H1 (cell line): ENCODE data around the gene FKBP1B. TPM values are rescaled to one million over a fixed set of nuclear protein-coding genes. Genes with fewer than 3 reads are reported as not detected.

Source experiments
- CTCF ChIA-PET: fragments of 300-600 bp; sonication (Branson Sonifier 250); formaldehyde crosslinking; loops from one replicate; lab custom pipeline; 2021; ENCODE audit not compliant: partially characterized antibody; lab: Charles Lee
- POLR2A ChIA-PET: fragments of 300-600 bp; sonication (Branson Sonifier 250); formaldehyde crosslinking; loops from one replicate; lab custom pipeline; 2021; ENCODE audit warnings: inconsistent platforms; ENCODE audit not compliant: partially characterized antibody; lab: Charles Lee
- DNase-seq, 2 experiments: peaks; one replicate each; pipeline versions ENCODE4 v3.0.0 to v3.0.0-alpha.2; 2010 to 2022; ENCODE audit warnings: low spot score in 2 of 2, low read depth in 1 of 2, mixed read lengths in 1 of 2
- FAIRE-seq: peaks from 2 replicates; lab custom pipeline; 2011; peaks lifted over from hg19 to GRCh38; lab: Jason Lieb, UNC
- H2AFZ ChIP-seq: 2 replicates; pipeline ENCODE4 v1.8.1; 2012; ENCODE audit warnings: low read length, inconsistent platforms
- H2AK5ac ChIP-seq: 2 replicates; pipeline ENCODE4 v1.6.1; 2013; ENCODE audit warnings: low read depth, low read length
- H2BK120ac ChIP-seq: replicated peaks from 2 replicates; pipeline ENCODE3; 2013; ENCODE audit warnings: low read depth, low read length, inconsistent platforms
- H2BK12ac ChIP-seq: 2 replicates; pipeline ENCODE4 v1.6.1; 2013; ENCODE audit warnings: low read depth, low read length
- H2BK15ac ChIP-seq: 2 replicates; pipeline ENCODE4 v1.6.1; 2013; ENCODE audit warnings: low read length
- H2BK20ac ChIP-seq: 2 replicates; pipeline ENCODE4 v1.6.1; 2013; ENCODE audit warnings: low read length
- H2BK5ac ChIP-seq: 2 replicates; pipeline ENCODE4 v1.6.1; 2013; ENCODE audit warnings: low read depth, low read length
- H3K14ac ChIP-seq: 2 replicates; pipeline ENCODE4 v1.6.1; 2013; ENCODE audit warnings: inconsistent platforms; ENCODE audit not compliant: insufficient read length
- H3K18ac ChIP-seq: 2 replicates; pipeline ENCODE4 v1.6.1; 2013; ENCODE audit warnings: low read length; ENCODE audit errors: extremely low read depth
- H3K23ac ChIP-seq: 2 replicates; pipeline ENCODE4 v1.6.1; 2013; ENCODE audit warnings: inconsistent platforms; ENCODE audit not compliant: insufficient read length
- H3K23me2 ChIP-seq: 2 replicates; pipeline ENCODE4 v1.6.1; 2013; ENCODE audit warnings: low read depth, low read length
- H3K27ac ChIP-seq: 2 replicates; pipeline ENCODE4 v1.6.1; 2011; ENCODE audit warnings: low read depth, low read length, inconsistent platforms
- H3K27me3 ChIP-seq, 4 experiments: replicated peaks in 1 of 4; 1 replicate in 1 of 4; 2 replicates in 3 of 4; pipeline versions ENCODE4 v1.6.1 to v1.8.1; 2011 to 2013; ENCODE audit warnings: low read length in 3 of 4, mild to moderate bottlenecking in 3 of 4, inconsistent platforms in 2 of 4, mixed read lengths in 2 of 4, moderate library complexity in 1 of 4; ENCODE audit not compliant: control insufficient read depth in 3 of 4, insufficient read depth in 3 of 4; ENCODE audit errors: extremely low read depth in 1 of 4
- H3K36me3 ChIP-seq, 4 experiments: 2 replicates each; pipeline versions ENCODE4 v1.6.1 to v1.8.1; 2011 to 2013; ENCODE audit warnings: mild to moderate bottlenecking in 4 of 4, low read length in 3 of 4, moderate library complexity in 2 of 4, control low read depth in 1 of 4, inconsistent platforms in 1 of 4; ENCODE audit not compliant: insufficient read depth in 4 of 4, control insufficient read depth in 2 of 4
- H3K4ac ChIP-seq: replicated peaks from 2 replicates; pipeline ENCODE3; 2013; ENCODE audit warnings: low read length, low read depth, mixed read lengths, inconsistent platforms; ENCODE audit not compliant: insufficient read length
- H3K4me1 ChIP-seq, 4 experiments: replicated peaks in 1 of 4; 1 replicate in 1 of 4; 2 replicates in 3 of 4; pipeline versions ENCODE4 v1.6.1 to v1.8.1; 2011 to 2013; ENCODE audit warnings: low read length in 3 of 4, inconsistent platforms in 2 of 4, mixed read lengths in 1 of 4; ENCODE audit not compliant: insufficient read depth in 4 of 4, control insufficient read depth in 3 of 4
- H3K4me2 ChIP-seq, 2 experiments: 2 replicates each; pipeline versions ENCODE4 v1.6.1 to v1.8.1; 2011 to 2013; ENCODE audit warnings: low read depth in 2 of 2, low read length in 2 of 2, control low read depth in 1 of 2, inconsistent platforms in 1 of 2, mild to moderate bottlenecking in 1 of 2; ENCODE audit not compliant: insufficient read depth in 1 of 2
- H3K4me3 ChIP-seq, 4 experiments: fragments of 200-600, 300-600 bp in 1 of 4; sonication (generic), shearing (Covaris generic), sonication (Bioruptor Twin) in 1 of 4; 2 replicates each; pipeline versions ENCODE4 v1.5.1 to v1.8.1; 2011 to 2016; ENCODE audit warnings: low read length in 4 of 4, low read depth in 3 of 4, control low read depth in 2 of 4, inconsistent platforms in 2 of 4, mild to moderate bottlenecking in 2 of 4, mixed read lengths in 1 of 4, moderate library complexity in 1 of 4; ENCODE audit not compliant: insufficient read depth in 2 of 4; ENCODE audit errors: extremely low read depth in 1 of 4
- H3K56ac ChIP-seq: replicated peaks from 2 replicates; pipeline ENCODE3; 2013; ENCODE audit warnings: low read depth, mild to moderate bottlenecking, mixed read lengths, low read length, inconsistent platforms; ENCODE audit not compliant: insufficient read length
- H3K79me1 ChIP-seq: 2 replicates; pipeline ENCODE4 v1.6.1; 2013; ENCODE audit warnings: low read depth, low read length, control low read depth
- H3K79me2 ChIP-seq, 2 experiments: 2 replicates each; pipeline versions ENCODE4 v1.6.1 to v1.8.1; 2012 to 2013; ENCODE audit warnings: low read length in 2 of 2, mild to moderate bottlenecking in 2 of 2, inconsistent platforms in 1 of 2; ENCODE audit not compliant: insufficient read depth in 2 of 2, control insufficient read depth in 1 of 2
- H3K9ac ChIP-seq, 4 experiments: replicated peaks in 1 of 4; 1 replicate in 1 of 4; 2 replicates in 3 of 4; pipeline versions ENCODE4 v1.6.1 to v1.8.1; 2011 to 2013; ENCODE audit warnings: low read depth in 3 of 4, low read length in 3 of 4, control low read depth in 2 of 4, mild to moderate bottlenecking in 2 of 4, moderate library complexity in 2 of 4, inconsistent platforms in 1 of 4; ENCODE audit errors: extremely low read depth in 1 of 4
- H3K9me3 ChIP-seq, 2 experiments: 2 replicates each; pipeline versions ENCODE4 v1.6.1 to v1.8.1; 2012 to 2013; ENCODE audit warnings: mild to moderate bottlenecking in 2 of 2, moderate library complexity in 2 of 2, control low read depth in 1 of 2, inconsistent platforms in 1 of 2, low read depth in 1 of 2, low read length in 1 of 2, mixed read lengths in 1 of 2; ENCODE audit not compliant: insufficient read depth in 2 of 2
- H4K20me1 ChIP-seq, 2 experiments: replicated peaks in 1 of 2; 2 replicates each; pipeline versions ENCODE3 to v1.8.1; 2011 to 2013; ENCODE audit warnings: inconsistent platforms in 2 of 2, low read length in 2 of 2, mild to moderate bottlenecking in 1 of 2; ENCODE audit not compliant: insufficient read depth in 2 of 2, control insufficient read depth in 1 of 2
- H4K5ac ChIP-seq: 2 replicates; pipeline ENCODE4 v1.6.1; 2013; ENCODE audit warnings: low read length, low read depth, mixed read lengths, inconsistent platforms; ENCODE audit not compliant: insufficient read length
- H4K8ac ChIP-seq: 2 replicates; pipeline ENCODE4 v1.8.0; 2013; ENCODE audit warnings: mild to moderate bottlenecking, moderate library complexity, low read length, inconsistent platforms; ENCODE audit not compliant: insufficient read depth; ENCODE audit errors: extremely low read depth
- H4K91ac ChIP-seq: replicated peaks from 2 replicates; pipeline ENCODE3; 2013; ENCODE audit warnings: low read length, mixed read lengths, inconsistent platforms; ENCODE audit not compliant: insufficient read length
- BACH1 ChIP-seq: IDR thresholded peaks from 2 replicates; pipeline ENCODE4 v1.6.1; 2012; ENCODE audit warnings: low read length, improper control_type of control experiment
- BRCA1 ChIP-seq: IDR thresholded peaks from 2 replicates; pipeline ENCODE4 v1.6.1; 2012; ENCODE audit warnings: low read depth, low read length, improper control_type of control experiment
- CBX5 ChIP-seq: fragments of 300-800, 300-1000 bp; sonication (generic); IDR thresholded peaks from 2 replicates; pipeline ENCODE4 v1.7.1; 2016; ENCODE audit warnings: antibody characterized with exemption, low read length, low read depth
- CHD1 ChIP-seq: IDR thresholded peaks from 2 replicates; pipeline ENCODE4 v1.6.1; 2012; ENCODE audit warnings: low read depth, low read length, improper control_type of control experiment
- CHD2 ChIP-seq: IDR thresholded peaks from 2 replicates; pipeline ENCODE4 v1.6.1; 2012; ENCODE audit warnings: low read length, improper control_type of control experiment
- EGR1 ChIP-seq: IDR thresholded peaks from 2 replicates; pipeline ENCODE4 v1.6.1; 2011; ENCODE audit warnings: low read depth, low read length, borderline replicate concordance
- EP300 ChIP-seq, 2 experiments: IDR thresholded peaks; 1 replicate in 1 of 2; 2 replicates in 1 of 2; pipeline ENCODE4 v1.6.1; 2011 to 2012; ENCODE audit warnings: low read depth in 2 of 2, low read length in 2 of 2, mild to moderate bottlenecking in 2 of 2, borderline replicate concordance in 1 of 2, inconsistent platforms in 1 of 2, moderate library complexity in 1 of 2
- FOSL1 ChIP-seq: IDR thresholded peaks from 2 replicates; pipeline ENCODE4 v1.6.1; 2011; ENCODE audit warnings: mild to moderate bottlenecking, low read depth, low read length, moderate library complexity; ENCODE audit not compliant: insufficient read depth
- KDM5A ChIP-seq: fragments of 200-600 bp; IDR thresholded peaks from 2 replicates; pipeline ENCODE4 v1.7.1; 2012; ENCODE audit warnings: mild to moderate bottlenecking, low read length, inconsistent platforms, mixed read lengths
- RAD21 ChIP-seq, 2 experiments: IDR thresholded peaks in 1 of 2; conservative IDR thresholded peaks in 1 of 2; 2 replicates each; pipeline ENCODE4 v1.6.1; 2011; ENCODE audit warnings: low read depth in 2 of 2, low read length in 2 of 2, improper control_type of control experiment in 1 of 2, inconsistent platforms in 1 of 2, mild to moderate bottlenecking in 1 of 2, moderate library complexity in 1 of 2
- RBBP5 ChIP-seq: IDR thresholded peaks from 2 replicates; pipeline ENCODE4 v1.7.1; 2012; ENCODE audit warnings: low read depth, mild to moderate bottlenecking, inconsistent platforms, low read length, moderate library complexity, borderline replicate concordance
- SAP30 ChIP-seq: fragments of 300-600 bp; sonication (generic); IDR thresholded peaks from 2 replicates; pipeline ENCODE4 v1.7.1; 2012; ENCODE audit warnings: low read length, moderate library complexity, mild to moderate bottlenecking, inconsistent platforms; ENCODE audit not compliant: insufficient read depth, insufficient replicate concordance
- SIX5 ChIP-seq: IDR thresholded peaks from 2 replicates; pipeline ENCODE4 v1.6.1; 2011; ENCODE audit warnings: mild to moderate bottlenecking, low read depth, low read length
- SP2 ChIP-seq: IDR thresholded peaks from 2 replicates; pipeline ENCODE4 v1.6.1; 2012; ENCODE audit warnings: mild to moderate bottlenecking, low read length, inconsistent platforms
- TAF7 ChIP-seq: optimal IDR thresholded peaks from 2 replicates; pipeline ENCODE3; 2011; ENCODE audit warnings: low read depth, mild to moderate bottlenecking, inconsistent platforms, low read length, moderate library complexity, borderline replicate concordance
- WGBS, 2 experiments: shearing (Covaris generic) in 1 of 2; methylation state at CpG; one replicate each; pipeline versions ENCODE4 v1.1.6 to v1.1.7; 2013 to 2015; ENCODE audit warnings: low lambda C conversion rate in 2 of 2, mixed read lengths in 2 of 2, inconsistent platforms in 1 of 2, low coverage in 1 of 2, missing lambda C conversion rate in 1 of 2; ENCODE audit not compliant: insufficient replicate concordance in 2 of 2, insufficient coverage in 1 of 2, insufficient read length in 1 of 2; ENCODE audit errors: extremely low coverage in 1 of 2, missing lambda C conversion rate in 1 of 2; 5-methylcytosine and 5-hydroxymethylcytosine counted together
- polyA plus RNA-seq, 7 experiments: library from polyadenylated mRNA; depleted of rRNA in 3 of 7; stranded (reverse) in 5 of 7; unstranded in 2 of 7; fragments of >200 nt in 5 of 7; fragments of 200-250 nt in 2 of 7; gene quantifications; 1 replicate in 5 of 7; 2 replicates in 1 of 7; 4 replicates in 1 of 7; pipeline versions ENCODE4 v1.2.1 to v1.2.3, GENCODE V29; 2011 to 2013; ENCODE audit warnings: missing spikeins in 2 of 7, mixed read lengths in 2 of 7
- total RNA-seq: library from RNA; stranded (reverse); fragmentation: NEBNext Ultra II Directional; extraction: Animal tissue kit (Norgen Biotek cat#: 25700); gene quantifications from 2 replicates; pipeline ENCODE4 v1.2.1, GENCODE V29; 2021

FKBP1B gene
- total and polyA plus RNA-seq, 2 of the 8 experiments (the other 6 are each of a cell fraction or from before 2014, with no cell fraction given), result 50.8 to 151 TPM

- H3K4me2 ChIP-seq, result no peak overlapping the region
- no peak overlapping the region for H3K56ac ChIP-seq
- H3K9me3 ChIP-seq, result no peaks in the 10 kb centered on the region
- H3K27ac ChIP-seq, result no peak overlapping the region
- no peak overlapping the region for H2BK5ac ChIP-seq
- DNase-seq (no peak), FAIRE-seq (no peak)
- no peak overlapping the region for H4K91ac ChIP-seq
- no peak overlapping the region for H2AK5ac ChIP-seq
- H3K14ac ChIP-seq, result no peak overlapping the region
- no peaks in the 10 kb centered on the region; a peak in 1 of 7 replicates for H3K27me3 ChIP-seq
- H3K79me1 ChIP-seq, result no peaks in the 10 kb centered on the region
- H4K5ac ChIP-seq, result no peak overlapping the region
- no peak overlapping the region for H3K23ac ChIP-seq
- peaks cover 0 to 4% (median 0%) of the 10 kb centered on the region in 4 experiments; a peak in 2 of 8 replicates for H3K36me3 ChIP-seq
- H2BK120ac ChIP-seq, result no peak overlapping the region
- 96% methylated on average over 3 of the region's 8 CpGs; no CpG with 5 or more reads in 1 of the 2 experiments for WGBS, 2 experiments
- no peak overlapping the region for H2BK15ac ChIP-seq
- ChIA-PET POLR2A (no interaction called here), CTCF (no interaction called here)
- no peaks in the 10 kb centered on the region for H4K20me1 ChIP-seq
- no peak overlapping the region for H3K4me3 ChIP-seq
- no peak overlapping the region for H3K9ac ChIP-seq
- H3K4ac ChIP-seq, result no peak overlapping the region
- 0 out of 2 replicates have a peak overlapping the region, but pooled peaks have one; percentile 42 for H4K8ac ChIP-seq
- no peak overlapping the region for H2BK20ac ChIP-seq
- H3K23me2 ChIP-seq, result no peaks in the 10 kb centered on the region
- no peak overlapping the region for H2BK12ac ChIP-seq
- H3K4me1 ChIP-seq, result peaks cover 0 to 28% (median 5%) of the 10 kb centered on the region in 4 experiments; a peak in 6 of 7 replicates
- no peak overlapping the region for H2AFZ ChIP-seq
- H3K18ac ChIP-seq, result no peak overlapping the region
- H3K79me2 ChIP-seq, result no peaks in the 10 kb centered on the region
- TF ChIP-seq SAP30, result no peak
- no peak for TF ChIP-seq SP2
- TF ChIP-seq BACH1, result no peak
- no peak for TF ChIP-seq CBX5
- TF ChIP-seq FOSL1, result no peak
- TF ChIP-seq RAD21 (IDR thresholded peaks at IDR 0.05 in 1 of 2, conservative IDR thresholded peaks at IDR 0.05 in 1 of 2; ENCODE audit: low read depth in 2 of 2, low read length in 2 of 2), result no peak
- no peak for TF ChIP-seq SIX5
- no peak for TF ChIP-seq EGR1
- TF ChIP-seq EP300 (IDR thresholded peaks at IDR 0.05; ENCODE audit: borderline replicate concordance in 1 of 2, low read depth in 2 of 2, low read length in 2 of 2), result no peak
- no peak for TF ChIP-seq RBBP5
- no peak for TF ChIP-seq CHD1
- TF ChIP-seq CHD2, result no peak
- no peak for TF ChIP-seq TAF7
- no peak for TF ChIP-seq BRCA1
- no peak for TF ChIP-seq KDM5A
These were observed 31.8 kb upstream of the FKBP1B start for GRCh38 chr2:24017711-24018110.
